PFSK-1 (cell line): ENCODE measurements around the gene RIBC1.

Source experiments
- FOXP2 ChIP-seq: optimal IDR thresholded peaks from 2 replicates; pipeline ENCODE3; 2011; ENCODE audit warnings: borderline replicate concordance, control low read depth, inconsistent platforms; ENCODE audit not compliant: insufficient read depth; ENCODE audit errors: extremely low read length, extremely low read depth
- POLR2AphosphoS5 ChIP-seq: IDR thresholded peaks from 2 replicates; pipeline ENCODE4 v1.6.1; 2012; ENCODE audit warnings: low read depth, mild to moderate bottlenecking, control low read depth, low read length, moderate library complexity
- SIN3A ChIP-seq: IDR thresholded peaks from 2 replicates; pipeline ENCODE4 v1.6.1; 2012; ENCODE audit warnings: mild to moderate bottlenecking, low read length, moderate library complexity, borderline replicate concordance; ENCODE audit not compliant: insufficient read depth
- TAF1 ChIP-seq: IDR thresholded peaks from 2 replicates; pipeline ENCODE4 v1.6.1; 2012; ENCODE audit warnings: low read length, control low read depth, borderline replicate concordance; ENCODE audit not compliant: insufficient read depth
- TF ChIP-seq, protein P1 (sequence below), 2 experiments: IDR thresholded peaks; 2 replicates each; pipeline versions ENCODE4 v1.6.1 to v1.8.0; 2011 to 2012; ENCODE audit warnings: low read depth in 2 of 2, low read length in 2 of 2, control low read depth in 1 of 2, inconsistent platforms in 1 of 2, mild to moderate bottlenecking in 1 of 2, moderate library complexity in 1 of 2; ENCODE audit not compliant: insufficient read depth in 1 of 2

RIBC1 gene

DNA sequence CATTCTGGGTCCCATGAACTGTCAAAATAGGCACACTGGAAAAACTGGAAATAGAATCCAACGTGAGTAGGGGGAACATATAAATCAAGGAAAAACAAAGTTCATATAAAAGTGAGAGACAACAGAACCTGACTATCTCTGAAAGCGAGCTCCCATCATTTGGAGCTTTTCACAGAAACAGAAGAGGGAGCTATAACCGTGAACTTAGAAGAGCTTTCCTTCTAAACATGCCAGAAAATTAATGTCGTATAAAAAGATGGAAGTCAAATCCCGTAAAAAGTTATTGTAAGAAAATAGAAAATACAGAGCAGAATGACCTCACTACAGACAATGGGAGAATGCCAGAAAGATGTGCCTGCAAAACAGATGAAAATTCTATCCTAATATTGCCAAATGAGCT, 35.4 kb downstream of the RIBC1 start:
- TF ChIP-seq POLR2AphosphoS5 = no peak
- TF ChIP-seq, protein P1, sequence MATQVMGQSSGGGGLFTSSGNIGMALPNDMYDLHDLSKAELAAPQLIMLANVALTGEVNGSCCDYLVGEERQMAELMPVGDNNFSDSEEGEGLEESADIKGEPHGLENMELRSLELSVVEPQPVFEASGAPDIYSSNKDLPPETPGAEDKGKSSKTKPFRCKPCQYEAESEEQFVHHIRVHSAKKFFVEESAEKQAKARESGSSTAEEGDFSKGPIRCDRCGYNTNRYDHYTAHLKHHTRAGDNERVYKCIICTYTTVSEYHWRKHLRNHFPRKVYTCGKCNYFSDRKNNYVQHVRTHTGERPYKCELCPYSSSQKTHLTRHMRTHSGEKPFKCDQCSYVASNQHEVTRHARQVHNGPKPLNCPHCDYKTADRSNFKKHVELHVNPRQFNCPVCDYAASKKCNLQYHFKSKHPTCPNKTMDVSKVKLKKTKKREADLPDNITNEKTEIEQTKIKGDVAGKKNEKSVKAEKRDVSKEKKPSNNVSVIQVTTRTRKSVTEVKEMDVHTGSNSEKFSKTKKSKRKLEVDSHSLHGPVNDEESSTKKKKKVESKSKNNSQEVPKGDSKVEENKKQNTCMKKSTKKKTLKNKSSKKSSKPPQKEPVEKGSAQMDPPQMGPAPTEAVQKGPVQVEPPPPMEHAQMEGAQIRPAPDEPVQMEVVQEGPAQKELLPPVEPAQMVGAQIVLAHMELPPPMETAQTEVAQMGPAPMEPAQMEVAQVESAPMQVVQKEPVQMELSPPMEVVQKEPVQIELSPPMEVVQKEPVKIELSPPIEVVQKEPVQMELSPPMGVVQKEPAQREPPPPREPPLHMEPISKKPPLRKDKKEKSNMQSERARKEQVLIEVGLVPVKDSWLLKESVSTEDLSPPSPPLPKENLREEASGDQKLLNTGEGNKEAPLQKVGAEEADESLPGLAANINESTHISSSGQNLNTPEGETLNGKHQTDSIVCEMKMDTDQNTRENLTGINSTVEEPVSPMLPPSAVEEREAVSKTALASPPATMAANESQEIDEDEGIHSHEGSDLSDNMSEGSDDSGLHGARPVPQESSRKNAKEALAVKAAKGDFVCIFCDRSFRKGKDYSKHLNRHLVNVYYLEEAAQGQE (IDR thresholded peaks at IDR 0.05; ENCODE audit: insufficient read depth in 1 of 2, low read depth in 2 of 2, low read length in 2 of 2) = no peak
- TF ChIP-seq TAF1 = no peak
- TF ChIP-seq SIN3A = no peak
- TF ChIP-seq FOXP2 = no peak

DNA sequence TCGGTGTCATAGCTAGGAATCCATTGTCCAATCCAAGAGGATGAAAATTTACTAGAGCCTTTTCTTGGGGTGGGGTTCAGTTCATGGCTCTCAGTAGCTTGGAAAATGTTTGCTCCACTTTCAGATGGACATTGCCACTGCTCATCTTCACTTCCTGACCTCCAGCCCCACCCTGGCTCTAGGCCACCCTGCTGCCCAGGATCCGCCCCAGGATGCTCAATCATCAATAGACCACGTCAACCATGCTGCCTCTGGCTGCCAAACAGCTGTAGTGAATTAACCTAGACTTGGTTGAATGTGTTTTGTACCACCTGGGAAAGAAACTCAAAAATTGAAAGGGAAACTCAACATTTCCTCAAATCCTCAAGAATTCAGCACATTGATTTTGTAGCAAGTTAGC, 48.7 kb downstream of the RIBC1 start:
- TF ChIP-seq, protein P1 (IDR thresholded peaks at IDR 0.05; ENCODE audit: insufficient read depth in 1 of 2, low read depth in 2 of 2, low read length in 2 of 2) = no peak
- no peak for TF ChIP-seq FOXP2
- TF ChIP-seq SIN3A = no peak
- TF ChIP-seq TAF1 = no peak

DNA sequence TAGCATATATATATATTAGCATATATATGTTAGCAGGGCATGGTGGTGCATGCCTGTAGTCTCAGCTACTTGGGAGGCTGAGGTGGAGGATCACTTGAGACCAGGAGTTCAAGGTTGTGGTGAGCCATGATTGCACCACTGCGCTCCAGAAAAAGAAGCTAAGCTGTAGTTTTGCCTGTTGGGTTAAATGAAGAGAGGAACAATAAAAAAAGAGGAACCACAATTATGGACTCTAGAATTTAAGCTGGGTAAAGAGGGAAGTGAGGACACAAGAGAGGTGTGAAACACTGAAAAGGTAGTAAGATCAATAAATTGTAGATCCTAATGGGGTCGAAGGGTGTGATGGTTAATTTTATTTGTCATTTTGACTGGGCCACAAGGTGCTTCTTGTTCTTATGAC, 52.0 kb downstream of the RIBC1 start:
- TF ChIP-seq, protein P1 (IDR thresholded peaks at IDR 0.05; ENCODE audit: insufficient read depth in 1 of 2, low read depth in 2 of 2, low read length in 2 of 2) = no peak
- TF ChIP-seq TAF1 (no peak), SIN3A (no peak), FOXP2 (no peak), POLR2AphosphoS5 (no peak)

DNA sequence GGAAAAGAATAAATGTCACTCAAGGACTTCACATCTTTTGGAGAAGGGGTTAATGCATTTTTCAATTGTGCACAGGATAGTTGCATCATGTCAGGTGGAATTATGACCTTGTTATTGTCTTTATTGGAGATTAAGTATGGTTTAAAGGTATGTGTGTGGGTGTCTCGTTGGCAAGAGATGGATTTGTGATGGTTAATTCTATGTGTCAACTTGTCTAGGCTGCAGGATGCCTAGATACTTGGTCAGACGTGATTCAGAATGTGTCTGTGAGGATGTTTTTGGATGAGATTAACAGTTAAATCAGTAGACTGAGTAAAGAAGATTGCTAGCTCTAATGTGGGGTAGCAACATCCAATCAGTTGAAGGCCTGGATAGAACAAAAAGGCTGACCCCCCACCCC, 53.7 kb downstream of the RIBC1 start:
- TF ChIP-seq, protein P1 (IDR thresholded peaks at IDR 0.05; ENCODE audit: insufficient read depth in 1 of 2, low read depth in 2 of 2, low read length in 2 of 2) = no peak
- no peak for TF ChIP-seq FOXP2
- no peak for TF ChIP-seq TAF1
- no peak for TF ChIP-seq POLR2AphosphoS5
- no peak for TF ChIP-seq SIN3A

DNA sequence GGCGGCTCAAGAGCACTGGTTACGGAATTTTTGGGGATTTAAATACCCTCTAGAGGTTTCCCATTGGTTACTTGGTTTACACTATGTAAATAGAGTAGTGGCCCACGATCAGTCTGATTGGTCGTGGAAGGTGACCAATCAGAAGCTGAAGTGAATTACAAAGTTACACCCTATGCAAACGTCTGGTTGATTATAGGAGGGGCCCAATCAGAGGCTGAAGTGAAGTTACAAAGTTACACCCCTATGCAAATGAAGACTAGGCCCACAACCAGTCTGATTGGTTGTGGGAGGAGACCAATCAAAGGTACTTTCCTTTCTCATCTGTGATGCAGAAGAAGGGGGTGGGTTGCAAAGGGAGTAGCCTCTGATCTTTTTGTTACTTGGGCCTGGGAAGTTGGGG, 56.6 kb downstream of the RIBC1 start:
- TF ChIP-seq, protein P1 (IDR thresholded peaks at IDR 0.05; ENCODE audit: insufficient read depth in 1 of 2, low read depth in 2 of 2, low read length in 2 of 2) = no peak
- TF ChIP-seq SIN3A (no peak), TAF1 (no peak), FOXP2 (no peak), POLR2AphosphoS5 (no peak)
